B cell (primary cell): ENCODE data around the gene ICA1L. TPM values are rescaled to one million over a fixed set of nuclear protein-coding genes. Genes with fewer than 3 reads are reported as not detected.

Experiments used
- ATAC-seq: fragments of 200-7000 bp; cut with Tn5 transposase; one replicate; pipeline ENCODE4 v1.10.0; 2021; ENCODE audit warnings: low read depth, mild to moderate bottlenecking, moderate number of reproducible peaks, moderate library complexity
- CTCF ChIA-PET: fragments of 350-600 bp; sonication (Branson Sonifier 250); formaldehyde crosslinking; loops from one replicate; lab custom pipeline; 2021; ENCODE audit warnings: antibody characterized with exemption, inconsistent platforms; lab: Charles Lee
- POLR2A ChIA-PET: fragments of 350-600 bp; sonication (Branson Sonifier 250); formaldehyde crosslinking; loops from one replicate; lab custom pipeline; 2021; ENCODE audit warnings: antibody characterized with exemption; lab: Charles Lee
- DNase-seq: peaks from one replicate; pipeline ENCODE4 v3.0.0; 2013
- H2AFZ ChIP-seq: 2 replicates; pipeline ENCODE4 v1.6.1; 2012; ENCODE audit warnings: mild to moderate bottlenecking, low read depth, low read length; ENCODE audit not compliant: insufficient read depth, poor library complexity, severe bottlenecking
- H3K27ac ChIP-seq, 2 donors: 1 replicate in 1 of 2; 2 replicates in 1 of 2; pipeline ENCODE4 v1.5.1; 2012 to 2013; ENCODE audit warnings: low read length in 2 of 2, mild to moderate bottlenecking in 2 of 2, moderate library complexity in 1 of 2
- H3K27me3 ChIP-seq, 4 experiments: fragments of 200-600 bp in 1 of 4; sonication (generic) in 1 of 4; replicated peaks in 1 of 4; 1 replicate in 2 of 4; 2 replicates in 2 of 4; pipeline versions ENCODE4 v1.6.1 to v1.7.0; 2013 to 2016; ENCODE audit warnings: low read length in 3 of 4, mild to moderate bottlenecking in 2 of 4, mixed read lengths in 1 of 4, moderate library complexity in 1 of 4; ENCODE audit not compliant: insufficient read depth in 4 of 4, control insufficient read depth in 3 of 4; ENCODE audit errors: control extremely low read depth in 1 of 4
- H3K36me3 ChIP-seq, 2 experiments: replicated peaks in 1 of 2; 1 replicate in 1 of 2; 2 replicates in 1 of 2; pipeline versions ENCODE4 v1.6.1 to v1.7.1; 2013; ENCODE audit warnings: low read length in 1 of 2; ENCODE audit not compliant: insufficient read depth in 2 of 2, control insufficient read depth in 1 of 2; ENCODE audit errors: control extremely low read depth in 1 of 2, extremely low read depth in 1 of 2
- H3K4me1 ChIP-seq, 2 donors: fragments of 200-600 bp in 1 of 2; sonication (generic) in 1 of 2; 1 replicate in 1 of 2; 2 replicates in 1 of 2; pipeline versions ENCODE4 v1.5.1 to v1.6.1; 2013 to 2017; ENCODE audit warnings: low read length in 2 of 2; ENCODE audit not compliant: control insufficient read depth in 2 of 2, insufficient read depth in 2 of 2
- H3K4me2 ChIP-seq: replicated peaks from 2 replicates; pipeline ENCODE3; 2012; ENCODE audit warnings: mild to moderate bottlenecking, low read depth, low read length; ENCODE audit not compliant: poor library complexity, severe bottlenecking
- H3K4me3 ChIP-seq, 5 experiments: fragments of 200-600 bp in 1 of 5; sonication (generic) in 1 of 5; 1 replicate in 3 of 5; 2 replicates in 2 of 5; pipeline versions ENCODE4 v1.5.1 to v1.7.0; 2011 to 2016; ENCODE audit warnings: low read length in 4 of 5, mild to moderate bottlenecking in 4 of 5, low read depth in 2 of 5, control low read depth in 1 of 5, moderate library complexity in 1 of 5; ENCODE audit not compliant: insufficient read depth in 1 of 5; ENCODE audit errors: control extremely low read depth in 1 of 5, extremely low read depth in 1 of 5
- H3K79me2 ChIP-seq: fragments of 200-600 bp; sonication (generic); one replicate; pipeline ENCODE4 v1.6.0; 2016; ENCODE audit warnings: low read length; ENCODE audit not compliant: control insufficient read depth, insufficient read depth
- H3K9ac ChIP-seq: fragments of 200-600 bp; sonication (generic); 2 replicates; pipeline ENCODE4 v1.6.1; 2017; ENCODE audit warnings: mild to moderate bottlenecking, low read length, moderate library complexity
- H3K9me3 ChIP-seq, 3 donors: one replicate each; pipeline versions ENCODE4 v1.6.1 to v1.7.1; 2013; ENCODE audit warnings: low read length in 2 of 3; ENCODE audit not compliant: control insufficient read depth in 2 of 3, insufficient read depth in 1 of 3; ENCODE audit errors: control extremely low read depth in 1 of 3
- H4K20me1 ChIP-seq: 2 replicates; pipeline ENCODE4 v1.6.0; 2012; ENCODE audit warnings: mild to moderate bottlenecking, low read length; ENCODE audit not compliant: insufficient read depth, control insufficient read depth, poor library complexity, severe bottlenecking
- H3K27ac Mint-ChIP-seq: one replicate; pipeline ENCODE4 v1.8.0; 2021; ENCODE audit warnings: mixed read lengths
- H3K27me3 Mint-ChIP-seq: one replicate; pipeline ENCODE4 v1.8.0; 2021; ENCODE audit warnings: mixed read lengths
- H3K4me1 Mint-ChIP-seq: one replicate; pipeline ENCODE4 v1.8.0; 2021; ENCODE audit warnings: mixed read lengths
- H3K4me3 Mint-ChIP-seq: one replicate; pipeline ENCODE4 v1.8.0; 2021; ENCODE audit warnings: mixed read lengths
- H3K9me3 Mint-ChIP-seq: one replicate; pipeline ENCODE4 v1.8.0; 2022; ENCODE audit warnings: mixed read lengths; ENCODE audit not compliant: insufficient read depth
- EZH2 ChIP-seq: IDR thresholded peaks from 2 replicates; pipeline ENCODE4 v1.6.1; 2012; ENCODE audit warnings: borderline replicate concordance, low read depth, mild to moderate bottlenecking, moderate library complexity, low read length; ENCODE audit not compliant: insufficient read depth, poor library complexity, severe bottlenecking
- WGBS: methylation state at CpG from one replicate; pipeline ENCODE4 v1.1.5; 2013; ENCODE audit warnings: missing lambda C conversion rate; ENCODE audit not compliant: insufficient coverage; 5-methylcytosine and 5-hydroxymethylcytosine counted together
- intact Hi-C: fragments of 100-400 bp; cut with micrococcal nuclease; formaldehyde crosslinking; loops from one replicate; pipeline ENCODE4 v1.10.0; 2022
- polyA plus RNA-seq: library from polyadenylated mRNA; depleted of rRNA; stranded (reverse); fragments of >200 nt; gene quantifications from 2 replicates; pipeline ENCODE4 v1.2.3, GENCODE V29; 2012
- total RNA-seq, 2 donors: library from RNA; stranded (reverse); fragments of 120-200 nt in 1 of 2; gene quantifications; 1 replicate in 1 of 2; 2 replicates in 1 of 2; pipeline versions ENCODE4 v1.2.3 to v1.2.4, GENCODE V29; 2013 to 2022
- TF ChIP-seq, protein P1 (sequence below): fragments of 200-600 bp; IDR thresholded peaks from one replicate; pipeline ENCODE4 v1.8.0; 2022; ENCODE audit warnings: antibody characterized with exemption, mild to moderate bottlenecking

The ICA1L gene
- total and polyA plus RNA-seq, 2 donors (not counting 1 experiment from before 2014, with no cell fraction given): 2.4 to 6.8 TPM

DNA sequence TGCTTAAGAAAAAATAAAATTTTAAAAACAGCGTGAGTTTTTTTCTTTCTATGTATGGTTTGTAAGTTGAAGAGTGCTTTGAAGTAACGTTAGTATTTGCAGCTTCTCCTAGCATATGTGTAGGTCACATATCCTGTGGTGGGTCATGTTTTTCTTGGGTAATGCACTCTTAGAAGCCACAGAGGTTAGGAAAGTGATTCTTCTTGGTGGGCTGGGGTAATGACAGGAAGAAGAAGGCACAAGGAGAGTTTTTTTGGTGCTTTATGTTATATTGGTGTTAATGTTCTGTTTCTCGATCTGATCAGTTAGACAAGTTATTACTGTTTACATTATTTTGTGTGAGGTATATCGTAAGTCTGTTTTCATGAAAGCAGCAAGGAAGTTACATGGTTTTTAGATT is 109.0 kb downstream of the ICA1L start:
- Histone ChIP-seq H3K4me3 (no peak overlapping the region), H3K27ac (peak overlapping the region in 1 of 2 donors; percentile 58), H3K9me3 (no peaks in the 10 kb centered on the region), H4K20me1 (no peaks in the 10 kb centered on the region), H2AFZ (no peak overlapping the region), H3K36me3 (peaks cover 3 to 64% of the 10 kb centered on the region in 2 experiments), H3K9ac (no peak overlapping the region), H3K4me2 (no peak overlapping the region), H3K4me1 (peaks cover 0 to 11% of the 10 kb centered on the region in 2 donors), H3K79me2 (no peaks in the 10 kb centered on the region), H3K27me3 (no peaks in the 10 kb centered on the region)
- Mint-ChIP-seq H3K4me3 (no peak overlapping the region), H3K27me3 (no peaks in the 10 kb centered on the region), H3K27ac (peak overlapping the region; percentile 79), H3K9me3 (no peaks in the 10 kb centered on the region), H3K4me1 (peaks cover 19% of the 10 kb centered on the region)
- no peak for ATAC-seq
- intact Hi-C loops: loop anchor here (5.0 kb wide), 1 partner anchor 175 kb away; no protein-coding TSS in a partner anchor
- no peak for TF ChIP-seq EZH2
- ChIA-PET CTCF (no interaction called here), POLR2A (no interaction called here)
- DNase-seq: no peak
- 38% methylated on average over 3 of the region's 4 CpGs for WGBS

DNA sequence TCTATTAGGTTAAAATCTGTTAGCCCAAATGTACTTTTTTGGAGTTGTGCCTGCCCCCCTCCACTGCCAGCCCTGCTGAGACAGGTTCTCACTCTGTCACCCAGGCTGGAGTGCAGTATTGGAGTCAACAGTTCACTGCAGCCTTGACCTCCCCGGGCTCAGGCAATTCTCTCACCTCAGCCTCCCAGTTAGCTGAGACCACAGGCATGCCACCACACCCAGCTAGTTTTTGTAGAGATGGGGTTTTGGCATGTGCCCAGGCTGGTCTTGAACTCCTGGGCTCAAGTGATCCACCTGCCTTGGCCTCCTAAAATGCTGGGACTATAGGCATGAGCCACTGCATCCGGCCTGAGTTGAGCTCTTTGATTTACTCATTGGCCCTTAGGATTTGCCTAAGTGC is 110.7 kb downstream of the ICA1L start:
- CTCF ChIA-PET: no interaction called here
- Histone ChIP-seq H3K9ac (no peak overlapping the region), H2AFZ (no peak overlapping the region), H3K27ac (no peak overlapping the region), H3K4me3 (no peak overlapping the region), H3K36me3 (peaks cover 3 to 68% of the 10 kb centered on the region in 2 experiments), H3K4me2 (no peak overlapping the region), H4K20me1 (no peaks in the 10 kb centered on the region), H3K9me3 (no peaks in the 10 kb centered on the region), H3K27me3 (no peaks in the 10 kb centered on the region), H3K79me2 (no peaks in the 10 kb centered on the region), H3K4me1 (peaks cover 0 to 11% of the 10 kb centered on the region in 2 donors)
- Mint-ChIP-seq H3K27me3 (no peaks in the 10 kb centered on the region), H3K9me3 (no peaks in the 10 kb centered on the region), H3K4me3 (no peak overlapping the region), H3K4me1 (peaks cover 19% of the 10 kb centered on the region), H3K27ac (peak overlapping the region; percentile 12)
- POLR2A ChIA-PET: no interaction called here
- no peak for TF ChIP-seq EZH2
- TF ChIP-seq, protein P1, sequence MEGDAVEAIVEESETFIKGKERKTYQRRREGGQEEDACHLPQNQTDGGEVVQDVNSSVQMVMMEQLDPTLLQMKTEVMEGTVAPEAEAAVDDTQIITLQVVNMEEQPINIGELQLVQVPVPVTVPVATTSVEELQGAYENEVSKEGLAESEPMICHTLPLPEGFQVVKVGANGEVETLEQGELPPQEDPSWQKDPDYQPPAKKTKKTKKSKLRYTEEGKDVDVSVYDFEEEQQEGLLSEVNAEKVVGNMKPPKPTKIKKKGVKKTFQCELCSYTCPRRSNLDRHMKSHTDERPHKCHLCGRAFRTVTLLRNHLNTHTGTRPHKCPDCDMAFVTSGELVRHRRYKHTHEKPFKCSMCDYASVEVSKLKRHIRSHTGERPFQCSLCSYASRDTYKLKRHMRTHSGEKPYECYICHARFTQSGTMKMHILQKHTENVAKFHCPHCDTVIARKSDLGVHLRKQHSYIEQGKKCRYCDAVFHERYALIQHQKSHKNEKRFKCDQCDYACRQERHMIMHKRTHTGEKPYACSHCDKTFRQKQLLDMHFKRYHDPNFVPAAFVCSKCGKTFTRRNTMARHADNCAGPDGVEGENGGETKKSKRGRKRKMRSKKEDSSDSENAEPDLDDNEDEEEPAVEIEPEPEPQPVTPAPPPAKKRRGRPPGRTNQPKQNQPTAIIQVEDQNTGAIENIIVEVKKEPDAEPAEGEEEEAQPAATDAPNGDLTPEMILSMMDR: no peak
- WGBS: 100% methylated on average over 1 of the region's 2 CpGs
- no peak for DNase-seq
- intact Hi-C loops: loop anchor here (5.0 kb wide), 1 partner anchor 174 kb away; no protein-coding TSS in a partner anchor
- ATAC-seq: no peak
